ENCODE measurements around the gene DAGLA. TPM values are rescaled to one million over a fixed set of nuclear protein-coding genes. Genes with fewer than 3 reads are reported as not detected.

Gene DAGLA
- total RNA-seq, 1 experiment from 2014 or later: 3.1 TPM

- Mint-ChIP-seq H3K36me3 (no peaks in the 10 kb centered on the region), H3K4me3 (no peak overlapping the region), H3K9me3 (no peaks in the 10 kb centered on the region), H3K4me1 (peaks cover 10% of the 10 kb centered on the region), H3K27me3 (ENCODE audit: low read depth) (peaks cover 3% of the 10 kb centered on the region; the same call in 1 of the 2 replicates), H3K27ac (no peak overlapping the region)
- ChIA-PET CTCF (interaction anchor here (0.9 to 6.3 kb wide), 9 partner anchors 9 to 32 kb away, joined by 3 to 42 read pairs (median 6); partner anchors contain the start of gene MYRF), POLR2A (no interaction called here)
- TF ChIP-seq GABPB1 (CRISPR knock-in tag; IDR thresholded peaks at IDR 0.05): no peak
- no peak for TF ChIP-seq OVOL2 (CRISPR knock-in tag; IDR thresholded peaks at IDR 0.05; ENCODE audit: borderline replicate concordance)
- no peak for TF ChIP-seq E2F1 (CRISPR knock-in tag; IDR thresholded peaks at IDR 0.05)
- no peak for TF ChIP-seq NFYB (CRISPR knock-in tag; conservative IDR thresholded peaks at IDR 0.05; ENCODE audit: low read depth)
- no peak for TF ChIP-seq MXD4 (CRISPR knock-in tag; IDR thresholded peaks at IDR 0.05; ENCODE audit: borderline replicate concordance)
- no peak for TF ChIP-seq USF2 (CRISPR knock-in tag; IDR thresholded peaks at IDR 0.05)
- no peak for TF ChIP-seq NR3C1 (CRISPR knock-in tag; conservative IDR thresholded peaks at IDR 0.05; ENCODE audit: low read depth)
- no peak for TF ChIP-seq ETV6 (CRISPR knock-in tag; IDR thresholded peaks at IDR 0.05)
- TF ChIP-seq, protein P1, sequence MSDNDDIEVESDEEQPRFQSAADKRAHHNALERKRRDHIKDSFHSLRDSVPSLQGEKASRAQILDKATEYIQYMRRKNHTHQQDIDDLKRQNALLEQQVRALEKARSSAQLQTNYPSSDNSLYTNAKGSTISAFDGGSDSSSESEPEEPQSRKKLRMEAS (CRISPR knock-in tag; IDR thresholded peaks at IDR 0.05): no peak
- TF ChIP-seq, protein P2, sequence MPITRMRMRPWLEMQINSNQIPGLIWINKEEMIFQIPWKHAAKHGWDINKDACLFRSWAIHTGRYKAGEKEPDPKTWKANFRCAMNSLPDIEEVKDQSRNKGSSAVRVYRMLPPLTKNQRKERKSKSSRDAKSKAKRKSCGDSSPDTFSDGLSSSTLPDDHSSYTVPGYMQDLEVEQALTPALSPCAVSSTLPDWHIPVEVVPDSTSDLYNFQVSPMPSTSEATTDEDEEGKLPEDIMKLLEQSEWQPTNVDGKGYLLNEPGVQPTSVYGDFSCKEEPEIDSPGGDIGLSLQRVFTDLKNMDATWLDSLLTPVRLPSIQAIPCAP (CRISPR knock-in tag; IDR thresholded peaks at IDR 0.05): no peak
- TF ChIP-seq ZNF396 (CRISPR knock-in tag; IDR thresholded peaks at IDR 0.05; ENCODE audit: borderline replicate concordance): no peak
- TF ChIP-seq FOXK1 (CRISPR knock-in tag; IDR thresholded peaks at IDR 0.05): no peak
- TF ChIP-seq ZNF425 (CRISPR knock-in tag; conservative IDR thresholded peaks at IDR 0.05): no peak
- TF ChIP-seq NFE2L1 (CRISPR knock-in tag; IDR thresholded peaks at IDR 0.05): no peak
- TF ChIP-seq GTF2I (CRISPR knock-in tag; conservative IDR thresholded peaks at IDR 0.05): no peak
- TF ChIP-seq ELF4 (CRISPR knock-in tag; IDR thresholded peaks at IDR 0.05; ENCODE audit: low read depth): no peak
- TF ChIP-seq, protein P3, sequence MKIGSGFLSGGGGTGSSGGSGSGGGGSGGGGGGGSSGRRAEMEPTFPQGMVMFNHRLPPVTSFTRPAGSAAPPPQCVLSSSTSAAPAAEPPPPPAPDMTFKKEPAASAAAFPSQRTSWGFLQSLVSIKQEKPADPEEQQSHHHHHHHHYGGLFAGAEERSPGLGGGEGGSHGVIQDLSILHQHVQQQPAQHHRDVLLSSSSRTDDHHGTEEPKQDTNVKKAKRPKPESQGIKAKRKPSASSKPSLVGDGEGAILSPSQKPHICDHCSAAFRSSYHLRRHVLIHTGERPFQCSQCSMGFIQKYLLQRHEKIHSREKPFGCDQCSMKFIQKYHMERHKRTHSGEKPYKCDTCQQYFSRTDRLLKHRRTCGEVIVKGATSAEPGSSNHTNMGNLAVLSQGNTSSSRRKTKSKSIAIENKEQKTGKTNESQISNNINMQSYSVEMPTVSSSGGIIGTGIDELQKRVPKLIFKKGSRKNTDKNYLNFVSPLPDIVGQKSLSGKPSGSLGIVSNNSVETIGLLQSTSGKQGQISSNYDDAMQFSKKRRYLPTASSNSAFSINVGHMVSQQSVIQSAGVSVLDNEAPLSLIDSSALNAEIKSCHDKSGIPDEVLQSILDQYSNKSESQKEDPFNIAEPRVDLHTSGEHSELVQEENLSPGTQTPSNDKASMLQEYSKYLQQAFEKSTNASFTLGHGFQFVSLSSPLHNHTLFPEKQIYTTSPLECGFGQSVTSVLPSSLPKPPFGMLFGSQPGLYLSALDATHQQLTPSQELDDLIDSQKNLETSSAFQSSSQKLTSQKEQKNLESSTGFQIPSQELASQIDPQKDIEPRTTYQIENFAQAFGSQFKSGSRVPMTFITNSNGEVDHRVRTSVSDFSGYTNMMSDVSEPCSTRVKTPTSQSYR (CRISPR knock-in tag; IDR thresholded peaks at IDR 0.05): no peak
- no peak for TF ChIP-seq PRRX2 (CRISPR knock-in tag; IDR thresholded peaks at IDR 0.05)
- no peak for TF ChIP-seq ZNF416 (CRISPR knock-in tag; IDR thresholded peaks at IDR 0.05)
- ATAC-seq: no peak
- no peak for DNase-seq (ENCODE audit: low spot score)
Measured at GRCh38 chr11:61765550-61766253, 85.5 kb downstream of the DAGLA start.

Data from WTC11 (cell line).